Activated CD4-positive, alpha-beta memory T cell treated with anti-CD3 and anti-CD28 coated beads for 36 hours (primary cell): Measurements from ENCODE around the gene RNU6-9. TPM values are rescaled to one million over a fixed set of nuclear protein-coding genes. Genes with fewer than 3 reads are reported as not detected.

Experiments used
- CTCF ChIA-PET: fragments of 350-600 bp; sonication (Branson Sonifier 250); formaldehyde crosslinking; loops from one replicate; lab custom pipeline; 2021; ENCODE audit warnings: antibody characterized with exemption, inconsistent platforms; lab: Charles Lee
- POLR2A ChIA-PET: fragments of 350-600 bp; sonication (Branson Sonifier 250); formaldehyde crosslinking; loops from one replicate; lab custom pipeline; 2021; ENCODE audit warnings: antibody characterized with exemption; lab: Charles Lee
- DNase-seq: peaks from one replicate; pipeline ENCODE4 v3.0.0-alpha.2; 2020
- H3K27ac Mint-ChIP-seq: one replicate; pipeline ENCODE4 v1.8.0; 2021; ENCODE audit warnings: mixed read lengths
- H3K27me3 Mint-ChIP-seq: one replicate; pipeline ENCODE4 v1.8.0; 2021; ENCODE audit warnings: mixed read lengths
- H3K36me3 Mint-ChIP-seq: one replicate; pipeline ENCODE4 v1.8.0; 2021; ENCODE audit warnings: mixed read lengths
- H3K4me1 Mint-ChIP-seq: one replicate; pipeline ENCODE4 v1.8.0; 2021; ENCODE audit warnings: low read depth, mixed read lengths
- H3K4me3 Mint-ChIP-seq: one replicate; pipeline ENCODE4 v1.8.0; 2021; ENCODE audit warnings: mild to moderate bottlenecking, mixed read lengths
- H3K9me3 Mint-ChIP-seq: one replicate; pipeline ENCODE4 v1.8.0; 2021; ENCODE audit warnings: mixed read lengths
- intact Hi-C: fragments of 100-400 bp; cut with micrococcal nuclease; formaldehyde crosslinking; loops from one replicate; pipeline ENCODE4 v1.15.1; 2023
- total RNA-seq, 2 experiments: library from RNA; stranded (reverse); gene quantifications; one replicate each; pipeline ENCODE4 v1.2.3, GENCODE V29; 2021

Gene RNU6-9
- total RNA-seq, 2 experiments from 2014 or later, result not detected

GRCh38 chr19:928471-929202 lies 35.4 kb downstream of the RNU6-9 start:
- Mint-ChIP-seq H3K9me3 (no peaks in the 10 kb centered on the region), H3K4me3 (no peak overlapping the region), H3K27ac (no peak overlapping the region), H3K27me3 (no peaks in the 10 kb centered on the region), H3K4me1 (peaks cover 10% of the 10 kb centered on the region), H3K36me3 (peaks cover 8% of the 10 kb centered on the region)
- no peak for DNase-seq
- intact Hi-C loops, result loop anchor here (10.0 kb wide), 1 partner anchor 176 kb away; the partner anchor contains the start of gene GPX4
- POLR2A ChIA-PET, result no interaction called here
- CTCF ChIA-PET, result no interaction called here

GRCh38 chr19:929203-929890 lies 36.1 kb downstream of the RNU6-9 start:
- ChIA-PET POLR2A (no interaction called here), CTCF (no interaction called here)
- peaks cover 8% of the 10 kb centered on the region for H3K36me3 Mint-ChIP-seq
- H3K4me1 Mint-ChIP-seq, result peaks cover 10% of the 10 kb centered on the region
- intact Hi-C loops, result loop anchor here (10.0 kb wide), 1 partner anchor 175 kb away; the partner anchor contains the start of gene GPX4
- H3K27me3 Mint-ChIP-seq, result no peaks in the 10 kb centered on the region
- no peak overlapping the region for H3K4me3 Mint-ChIP-seq
- no peak for DNase-seq
- H3K27ac Mint-ChIP-seq, result no peak overlapping the region
- no peaks in the 10 kb centered on the region for H3K9me3 Mint-ChIP-seq

GRCh38 chr19:929891-930258 lies 36.6 kb downstream of the RNU6-9 start:
- Mint-ChIP-seq H3K36me3 (peaks cover 8% of the 10 kb centered on the region), H3K4me3 (no peak overlapping the region), H3K27ac (no peak overlapping the region), H3K4me1 (peaks cover 10% of the 10 kb centered on the region), H3K9me3 (no peaks in the 10 kb centered on the region), H3K27me3 (no peaks in the 10 kb centered on the region)
- DNase-seq, result no peak
- intact Hi-C loops, result loop anchor here (10.0 kb wide), 1 partner anchor 175 kb away; the partner anchor contains the start of gene GPX4
- CTCF ChIA-PET, result no interaction called here
- POLR2A ChIA-PET, result no interaction called here

DNA sequence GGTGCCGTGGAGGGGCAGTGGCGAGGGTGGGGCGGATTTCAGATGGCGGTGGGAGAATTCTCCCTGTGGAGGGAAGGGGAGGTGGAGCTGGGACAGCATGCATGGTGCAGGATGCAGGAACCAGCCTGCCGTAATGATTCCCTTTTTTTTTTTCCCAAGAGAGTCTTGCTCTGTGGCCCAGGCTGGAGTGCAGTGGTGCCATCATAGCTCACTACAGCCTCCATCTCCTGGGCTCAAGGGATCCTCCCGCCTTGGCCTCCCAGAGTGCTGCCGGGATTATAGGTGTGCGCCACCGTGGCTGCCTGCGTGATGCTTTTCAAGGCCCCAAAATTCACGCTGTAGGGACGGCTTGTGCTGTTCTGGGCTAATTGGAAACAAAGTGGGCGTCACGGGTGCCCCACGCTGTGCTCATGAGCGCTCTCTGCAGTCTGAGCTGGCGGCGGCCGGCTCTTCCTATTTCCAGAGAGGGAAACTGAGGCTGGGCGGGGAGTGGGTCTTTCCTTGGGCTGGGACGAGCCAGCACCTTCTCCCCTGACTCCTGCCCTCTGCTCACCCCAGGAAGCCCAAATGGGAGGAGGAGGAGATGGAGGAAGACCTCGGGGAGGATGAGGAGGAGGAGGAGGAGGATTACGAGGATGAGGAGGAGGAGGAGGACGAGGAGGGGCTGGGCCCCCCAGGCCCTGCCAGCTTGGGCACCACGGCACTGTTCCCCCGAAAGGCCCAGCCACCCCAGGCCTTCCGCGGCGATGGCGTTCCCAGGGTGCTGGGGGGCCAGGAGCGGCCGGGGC lies 38.8 kb downstream of the RNU6-9 start:
- Mint-ChIP-seq H3K4me1 (peaks cover 11% of the 10 kb centered on the region), H3K4me3 (no peak overlapping the region), H3K36me3 (peaks cover 8% of the 10 kb centered on the region), H3K27me3 (no peaks in the 10 kb centered on the region), H3K27ac (no peak overlapping the region), H3K9me3 (no peaks in the 10 kb centered on the region)
- POLR2A ChIA-PET, result no interaction called here
- intact Hi-C loops, result no loop called here
- CTCF ChIA-PET, result interaction anchor here (0.7 to 1.9 kb wide), 3 partner anchors 39 to 52 kb away, joined by 3 to 8 read pairs (median 4); partner anchors contain the start of gene WDR18
- DNase-seq, result no peak

DNA sequence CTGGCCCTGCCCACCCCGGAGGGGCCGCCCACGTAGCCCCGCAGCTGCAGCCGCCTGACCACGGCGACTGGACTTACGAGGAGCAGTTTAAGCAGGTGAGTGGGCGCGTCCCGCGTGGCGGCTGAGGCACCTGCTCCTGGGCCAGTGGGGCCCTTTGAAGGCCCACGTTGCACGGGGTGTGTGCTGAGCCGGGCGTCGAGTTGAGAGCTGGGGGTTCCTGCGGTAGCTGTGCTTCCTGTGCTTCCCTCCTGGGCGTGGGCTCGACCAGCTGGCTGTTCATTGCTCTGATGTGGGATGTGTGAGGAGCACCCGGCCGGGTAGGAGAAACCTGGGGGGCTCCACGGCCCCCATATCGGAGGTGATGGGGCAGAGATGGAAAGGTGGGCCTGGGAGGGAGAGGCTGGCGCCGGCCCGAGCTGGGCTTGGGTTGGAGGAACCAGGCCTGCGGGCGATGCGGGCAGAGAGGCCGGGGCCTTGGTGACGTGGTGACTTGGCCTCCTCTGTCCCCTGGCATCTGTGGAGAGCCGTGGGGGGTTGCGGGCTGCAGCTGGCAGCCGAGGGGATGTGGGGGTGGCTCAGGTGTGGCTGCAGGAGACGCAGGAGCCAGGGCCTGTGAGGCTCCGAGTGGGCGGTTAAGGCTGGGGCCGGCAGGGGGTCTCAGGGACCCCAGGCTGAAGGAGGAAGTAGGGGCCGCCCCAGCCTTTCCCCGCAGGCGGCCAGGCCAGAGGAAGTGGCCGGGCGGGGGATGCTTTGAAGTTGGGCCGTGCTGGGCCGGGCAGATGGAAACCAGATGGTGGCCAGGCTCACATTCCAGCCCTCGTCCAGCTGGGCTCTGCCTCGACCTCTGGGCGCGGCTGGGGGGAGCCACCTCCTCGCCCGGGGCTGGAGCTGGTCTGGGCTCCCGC lies 39.6 kb downstream of the RNU6-9 start:
- peaks cover 2% of the 10 kb centered on the region for H3K9me3 Mint-ChIP-seq
- ChIA-PET POLR2A (no interaction called here), CTCF (interaction anchor here (0.7 to 1.9 kb wide), 3 partner anchors 38 to 51 kb away, joined by 3 to 8 read pairs (median 4); partner anchors contain the start of gene WDR18)
- DNase-seq, result peak; percentile 42
- peaks cover 11% of the 10 kb centered on the region for H3K36me3 Mint-ChIP-seq
- H3K27me3 Mint-ChIP-seq, result no peaks in the 10 kb centered on the region
- H3K4me3 Mint-ChIP-seq, result no peak overlapping the region
- intact Hi-C loops, result no loop called here
- H3K27ac Mint-ChIP-seq, result no peak overlapping the region
- H3K4me1 Mint-ChIP-seq, result peaks cover 17% of the 10 kb centered on the region

DNA sequence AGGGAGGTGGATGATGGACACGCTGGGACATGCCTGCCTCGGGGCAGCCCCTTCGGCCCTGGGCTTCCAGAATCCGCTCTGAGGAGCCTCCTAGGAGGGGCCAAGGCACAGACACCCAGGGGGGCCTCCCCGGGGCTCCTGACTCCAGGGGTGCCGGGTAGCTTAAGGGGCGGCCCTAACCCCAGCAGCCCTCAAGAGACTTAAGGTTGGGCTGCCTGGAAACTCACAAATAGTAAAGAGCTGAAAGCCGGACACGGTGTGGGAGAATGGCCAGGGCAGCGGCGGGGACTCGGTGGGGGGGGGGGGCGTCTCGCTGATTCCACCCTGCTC lies 40.2 kb downstream of the RNU6-9 start:
- H3K36me3 Mint-ChIP-seq, result peaks cover 11% of the 10 kb centered on the region
- CTCF ChIA-PET, result interaction anchor here (1.9 kb wide), 1 partner anchor 50 kb away, joined by 8 read pairs; the partner anchor contains the start of gene WDR18
- no peak for DNase-seq
- intact Hi-C loops, result no loop called here
- H3K9me3 Mint-ChIP-seq, result peaks cover 2% of the 10 kb centered on the region
- H3K4me1 Mint-ChIP-seq, result peaks cover 21% of the 10 kb centered on the region
- no peak overlapping the region for H3K4me3 Mint-ChIP-seq
- H3K27ac Mint-ChIP-seq, result no peak overlapping the region
- POLR2A ChIA-PET, result no interaction called here
- no peaks in the 10 kb centered on the region for H3K27me3 Mint-ChIP-seq

DNA sequence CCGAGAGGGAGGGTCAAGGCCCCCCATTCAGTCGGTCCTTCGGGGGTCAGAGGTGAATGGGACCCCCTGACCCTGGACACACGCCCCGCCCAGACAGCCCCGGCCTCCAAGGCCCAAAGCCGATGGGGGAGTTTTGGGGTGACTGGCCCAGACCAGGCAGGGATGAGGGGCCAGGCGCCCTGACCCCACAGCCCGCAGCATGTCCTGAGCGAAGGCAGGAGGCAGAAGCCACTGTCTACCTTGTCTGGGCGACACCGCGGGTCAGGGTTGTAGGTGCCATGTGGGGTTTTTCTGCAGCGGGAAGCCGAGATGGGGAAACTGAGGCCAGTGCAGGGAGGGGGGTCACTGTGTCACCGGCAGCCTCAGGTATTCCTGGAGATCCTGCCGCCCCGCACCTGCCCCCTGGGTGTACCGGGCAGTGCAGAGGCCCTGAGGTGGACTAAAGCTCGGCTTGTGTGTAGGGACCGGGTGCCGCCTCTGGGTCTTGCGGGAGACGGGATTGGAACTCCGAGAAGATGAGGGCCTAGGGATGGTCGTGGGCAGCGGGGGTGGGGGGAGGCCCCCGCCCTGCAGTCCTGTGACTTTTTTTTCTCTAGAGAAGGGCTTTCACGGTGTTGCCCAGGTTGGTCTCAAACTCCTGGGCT lies 41.0 kb downstream of the RNU6-9 start:
- intact Hi-C loops, result no loop called here
- Mint-ChIP-seq H3K4me1 (peaks cover 21% of the 10 kb centered on the region), H3K27ac (no peak overlapping the region), H3K36me3 (peaks cover 11% of the 10 kb centered on the region), H3K4me3 (no peak overlapping the region), H3K9me3 (peaks cover 2% of the 10 kb centered on the region), H3K27me3 (no peaks in the 10 kb centered on the region)
- CTCF ChIA-PET, result interaction anchor here (1.9 kb wide), 1 partner anchor 49 kb away, joined by 8 read pairs; the partner anchor contains the start of gene WDR18
- no peak for DNase-seq
- POLR2A ChIA-PET, result no interaction called here

DNA sequence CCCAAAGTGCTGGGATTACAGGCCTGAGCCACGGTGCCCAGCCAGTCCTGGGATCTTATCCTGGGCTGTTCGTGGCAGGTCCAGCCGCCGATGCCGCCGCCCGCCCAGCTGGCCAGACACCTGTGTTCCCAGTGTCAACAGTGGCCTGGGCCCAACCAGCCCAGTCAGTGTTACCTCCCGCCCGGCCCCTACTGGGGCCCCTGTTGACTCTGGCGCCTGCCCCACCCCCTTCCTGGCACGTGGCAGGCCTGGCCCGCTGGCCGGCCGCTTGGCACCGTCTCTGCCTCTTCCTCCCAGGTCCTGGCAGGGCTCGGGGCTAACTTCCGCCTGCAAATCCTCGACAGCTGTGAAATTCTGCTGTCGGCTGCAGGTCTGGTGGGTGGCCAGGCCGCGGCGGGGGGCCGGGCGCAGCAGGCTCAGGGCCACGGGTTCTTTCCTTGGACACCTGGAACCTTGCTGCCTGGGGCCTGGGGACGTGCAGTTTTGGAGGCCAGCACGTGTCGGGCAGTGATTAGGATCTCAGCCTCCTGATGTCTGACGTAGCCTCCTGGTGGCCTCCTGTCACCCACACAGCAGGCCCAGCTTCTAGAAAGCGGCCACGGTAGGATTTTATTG lies 41.7 kb downstream of the RNU6-9 start:
- intact Hi-C loops, result no loop called here
- H3K4me3 Mint-ChIP-seq, result no peak overlapping the region
- H3K27ac Mint-ChIP-seq, result no peak overlapping the region
- H3K27me3 Mint-ChIP-seq, result no peaks in the 10 kb centered on the region
- peaks cover 22% of the 10 kb centered on the region for H3K4me1 Mint-ChIP-seq
- peaks cover 12% of the 10 kb centered on the region for H3K36me3 Mint-ChIP-seq
- ChIA-PET POLR2A (no interaction called here), CTCF (no interaction called here)
- peaks cover 2% of the 10 kb centered on the region for H3K9me3 Mint-ChIP-seq
- no peak for DNase-seq

DNA sequence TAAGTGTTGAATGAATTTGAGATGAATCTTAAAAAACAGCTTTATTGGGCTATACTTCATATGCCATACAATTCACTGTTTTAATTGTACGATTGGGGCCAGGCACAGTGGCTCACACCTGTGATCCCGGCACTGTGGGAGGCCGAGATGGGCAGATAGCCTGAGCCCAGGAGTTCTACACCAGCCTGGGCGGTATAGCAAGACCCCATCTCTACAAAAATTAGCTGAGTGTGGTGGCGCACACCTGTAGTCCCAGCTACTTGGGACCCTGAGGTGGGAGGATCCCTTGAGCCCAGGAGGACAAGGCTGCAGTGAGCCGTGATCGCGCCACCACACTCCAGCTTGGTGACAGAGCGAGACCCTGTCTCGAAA lies 42.9 kb downstream of the RNU6-9 start:
- intact Hi-C loops, result no loop called here
- peaks cover 11% of the 10 kb centered on the region for H3K36me3 Mint-ChIP-seq
- no peak for DNase-seq
- POLR2A ChIA-PET, result no interaction called here
- H3K9me3 Mint-ChIP-seq, result peaks cover 2% of the 10 kb centered on the region
- no peaks in the 10 kb centered on the region for H3K27me3 Mint-ChIP-seq
- H3K4me1 Mint-ChIP-seq, result peaks cover 28% of the 10 kb centered on the region
- H3K4me3 Mint-ChIP-seq, result no peak overlapping the region
- CTCF ChIA-PET, result no interaction called here
- no peak overlapping the region for H3K27ac Mint-ChIP-seq

GRCh38 chr19:937259-937694 lies 44.0 kb downstream of the RNU6-9 start:
- POLR2A ChIA-PET, result no interaction called here
- intact Hi-C loops, result no loop called here
- peak; percentile 68 for DNase-seq

More at GRCh38 chr19:937259-937694, 44.0 kb downstream of the RNU6-9 start:
- Mint-ChIP-seq H3K9me3 (peaks cover 2% of the 10 kb centered on the region), H3K27ac (no peak overlapping the region), H3K27me3 (no peaks in the 10 kb centered on the region), H3K4me3 (no peak overlapping the region), H3K4me1 (peaks cover 30% of the 10 kb centered on the region), H3K36me3 (peaks cover 9% of the 10 kb centered on the region)
- CTCF ChIA-PET, result interaction anchor here (3.5 kb wide), 1 partner anchor 45 kb away, joined by 14 read pairs; no protein-coding TSS in a partner anchor
